Measurements from ENCODE around the gene MECP2.

- TF ChIP-seq, protein P1, sequence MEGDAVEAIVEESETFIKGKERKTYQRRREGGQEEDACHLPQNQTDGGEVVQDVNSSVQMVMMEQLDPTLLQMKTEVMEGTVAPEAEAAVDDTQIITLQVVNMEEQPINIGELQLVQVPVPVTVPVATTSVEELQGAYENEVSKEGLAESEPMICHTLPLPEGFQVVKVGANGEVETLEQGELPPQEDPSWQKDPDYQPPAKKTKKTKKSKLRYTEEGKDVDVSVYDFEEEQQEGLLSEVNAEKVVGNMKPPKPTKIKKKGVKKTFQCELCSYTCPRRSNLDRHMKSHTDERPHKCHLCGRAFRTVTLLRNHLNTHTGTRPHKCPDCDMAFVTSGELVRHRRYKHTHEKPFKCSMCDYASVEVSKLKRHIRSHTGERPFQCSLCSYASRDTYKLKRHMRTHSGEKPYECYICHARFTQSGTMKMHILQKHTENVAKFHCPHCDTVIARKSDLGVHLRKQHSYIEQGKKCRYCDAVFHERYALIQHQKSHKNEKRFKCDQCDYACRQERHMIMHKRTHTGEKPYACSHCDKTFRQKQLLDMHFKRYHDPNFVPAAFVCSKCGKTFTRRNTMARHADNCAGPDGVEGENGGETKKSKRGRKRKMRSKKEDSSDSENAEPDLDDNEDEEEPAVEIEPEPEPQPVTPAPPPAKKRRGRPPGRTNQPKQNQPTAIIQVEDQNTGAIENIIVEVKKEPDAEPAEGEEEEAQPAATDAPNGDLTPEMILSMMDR (IDR thresholded peaks at IDR 0.05): no peak
- no peak for TF ChIP-seq POLR2A (IDR thresholded peaks at IDR 0.05)
- no peak for TF ChIP-seq EP300 (IDR thresholded peaks at IDR 0.05)
- TF ChIP-seq POLR2AphosphoS5 (IDR thresholded peaks at IDR 0.05): no peak
Measured at GRCh38 chrX:154115750-154116149, 18.2 kb upstream of the MECP2 start.
